ENCODE results near the gene SH2B2.

The SH2B2 gene

GRCh38 chr7:102286237-102287110 is at the start of gene SH2B2:
TSS of gene SH2B2 (plus strand) at chr7:102286868. CDS start at chr7:102300551, 13,683 bp downstream.
- peak; percentile 59 for DNase-seq

GRCh38 chr7:102239206-102239820 is 47.4 kb upstream of the SH2B2 start:
- DNase-seq, result no peak

GRCh38 chr7:102241431-102241830 is 45.2 kb upstream of the SH2B2 start:
- DNase-seq, result no peak

- no peak for DNase-seq
Measured at GRCh38 chr7:102244601-102245000, 42.1 kb upstream of the SH2B2 start.

GRCh38 chr7:102248081-102248455 is 38.6 kb upstream of the SH2B2 start:
- no peak for DNase-seq

GRCh38 chr7:102248456-102249395 is 37.9 kb upstream of the SH2B2 start:
- DNase-seq, result no peak

- DNase-seq, result no peak
Measured at GRCh38 chr7:102251531-102252365, 34.9 kb upstream of the SH2B2 start.

GRCh38 chr7:102252366-102252982 is 34.2 kb upstream of the SH2B2 start:
- no peak for DNase-seq

- no peak for DNase-seq
Measured at GRCh38 chr7:102253066-102253972, 33.3 kb upstream of the SH2B2 start.

- DNase-seq, result no peak
Measured at GRCh38 chr7:102253973-102254370, 32.7 kb upstream of the SH2B2 start.

- DNase-seq, result no peak
Measured at GRCh38 chr7:102254521-102254920, 32.1 kb upstream of the SH2B2 start.

- DNase-seq, result no peak
Measured at GRCh38 chr7:102255501-102255900, 31.2 kb upstream of the SH2B2 start.

GRCh38 chr7:102255916-102256315 is 30.8 kb upstream of the SH2B2 start:
- no peak for DNase-seq

- DNase-seq, result no peak
Measured at GRCh38 chr7:102258073-102258748, 28.5 kb upstream of the SH2B2 start.

- peak; percentile 74 for DNase-seq
Measured at GRCh38 chr7:102258749-102259107, 27.9 kb upstream of the SH2B2 start.

GRCh38 chr7:102260856-102261255 is 25.8 kb upstream of the SH2B2 start:
- peak; percentile 37 for DNase-seq

- no peak for DNase-seq
Measured at GRCh38 chr7:102261451-102261850, 25.2 kb upstream of the SH2B2 start.

GRCh38 chr7:102262546-102262945 is 24.1 kb upstream of the SH2B2 start:
- no peak for DNase-seq

GRCh38 chr7:102264367-102264891 is 22.2 kb upstream of the SH2B2 start:
- peak; percentile 16 for DNase-seq

- DNase-seq, result no peak
Measured at GRCh38 chr7:102266541-102266940, 20.1 kb upstream of the SH2B2 start.
